Naive thymus-derived CD4-positive, alpha-beta T cell (primary cell): ENCODE data around the gene CD276. TPM values are rescaled to one million over a fixed set of nuclear protein-coding genes. Genes with fewer than 3 reads are reported as not detected.

Source experiments
- ATAC-seq: fragments of 150-1000 bp; cut with Tn5 transposase; 2 replicates; pipeline ENCODE4 v1.10.0; 2021; ENCODE audit warnings: mild to moderate bottlenecking, moderate library complexity
- CTCF ChIA-PET: fragments of 350-600 bp; sonication (Branson Sonifier 250); formaldehyde crosslinking; loops from one replicate; lab custom pipeline; 2021; ENCODE audit warnings: antibody characterized with exemption; lab: Charles Lee
- POLR2A ChIA-PET: fragments of 350-600 bp; sonication (Branson Sonifier 250); formaldehyde crosslinking; loops from one replicate; lab custom pipeline; 2021; ENCODE audit warnings: antibody characterized with exemption, inconsistent platforms; lab: Charles Lee
- DNase-seq, 9 donors: peaks; one replicate each; pipeline versions ENCODE4 v3.0.0 to v3.0.0-alpha.2; 2020 to 2022; ENCODE audit warnings: mixed read lengths in 1 of 9
- H3K27ac ChIP-seq: one replicate; pipeline ENCODE4 v1.7.0; 2013; ENCODE audit warnings: mild to moderate bottlenecking, low read depth, low read length, moderate library complexity
- H3K27me3 ChIP-seq, 2 donors: one replicate each; pipeline ENCODE4 v1.7.0; 2013; ENCODE audit warnings: low read length in 2 of 2, mild to moderate bottlenecking in 2 of 2, moderate library complexity in 2 of 2; ENCODE audit not compliant: control insufficient read depth in 2 of 2, insufficient read depth in 2 of 2
- H3K36me3 ChIP-seq, 3 experiments: 1 replicate in 2 of 3; 2 replicates in 1 of 3; pipeline ENCODE4 v1.7.0; 2013; ENCODE audit warnings: low read length in 3 of 3, mild to moderate bottlenecking in 3 of 3, moderate library complexity in 1 of 3; ENCODE audit not compliant: insufficient read depth in 3 of 3, control insufficient read depth in 2 of 3
- H3K4me1 ChIP-seq, 2 donors: one replicate each; pipeline ENCODE4 v1.7.0; 2013; ENCODE audit warnings: low read length in 2 of 2, mild to moderate bottlenecking in 2 of 2, moderate library complexity in 1 of 2; ENCODE audit not compliant: control insufficient read depth in 2 of 2, insufficient read depth in 2 of 2
- H3K4me3 ChIP-seq: 2 replicates; pipeline ENCODE4 v1.7.0; 2013; ENCODE audit warnings: mild to moderate bottlenecking, low read length
- H3K9me3 ChIP-seq, 3 experiments: 1 replicate in 2 of 3; 2 replicates in 1 of 3; pipeline ENCODE4 v1.7.0; 2013; ENCODE audit warnings: low read length in 3 of 3; ENCODE audit not compliant: control insufficient read depth in 2 of 3
- H3K27ac Mint-ChIP-seq, 9 donors: one replicate each; pipeline ENCODE4 v1.8.0; 2020 to 2022; ENCODE audit warnings: mixed read lengths in 9 of 9, mild to moderate bottlenecking in 8 of 9, moderate library complexity in 5 of 9, inconsistent platforms in 2 of 9
- H3K27me3 Mint-ChIP-seq, 5 donors: one replicate each; pipeline ENCODE4 v1.8.0; 2021 to 2022; ENCODE audit warnings: mixed read lengths in 5 of 5, mild to moderate bottlenecking in 1 of 5
- H3K36me3 Mint-ChIP-seq, 5 donors: one replicate each; pipeline ENCODE4 v1.8.0; 2020 to 2022; ENCODE audit warnings: mixed read lengths in 5 of 5, mild to moderate bottlenecking in 3 of 5, inconsistent platforms in 1 of 5
- H3K4me1 Mint-ChIP-seq, 7 donors: one replicate each; pipeline ENCODE4 v1.8.0; 2020 to 2022; ENCODE audit warnings: mixed read lengths in 7 of 7, mild to moderate bottlenecking in 3 of 7, inconsistent platforms in 1 of 7
- H3K4me3 Mint-ChIP-seq, 10 donors: one replicate each; pipeline ENCODE4 v1.8.0; 2020 to 2022; ENCODE audit warnings: mild to moderate bottlenecking in 10 of 10, mixed read lengths in 10 of 10, moderate library complexity in 6 of 10, inconsistent platforms in 2 of 10
- H3K9me3 Mint-ChIP-seq, 11 donors: one replicate each; pipeline ENCODE4 v1.8.0; 2020 to 2022; ENCODE audit warnings: mixed read lengths in 11 of 11, mild to moderate bottlenecking in 4 of 11, inconsistent platforms in 1 of 11, moderate library complexity in 1 of 11
- intact Hi-C, 2 donors: fragments of 100-400 bp; cut with micrococcal nuclease; formaldehyde crosslinking; loops; one replicate each; pipeline ENCODE4 v1.15.1; 2023
- polyA plus RNA-seq, 2 donors: library from polyadenylated mRNA; unstranded; fragments of 300-500 nt; fragmentation: Illumina TruSeq; gene quantifications; one replicate each; pipeline ENCODE4 v1.2.3, GENCODE V29; 2021
- total RNA-seq, 6 experiments: library from RNA in 5 of 6; stranded (reverse) in 5 of 6; gene quantifications; 1 replicate in 5 of 6; 2 replicates in 1 of 6; pipeline ENCODE4 v1.2.3 and lab custom pipeline; 2021 to 2026

The CD276 gene
- total and polyA plus RNA-seq, 7 experiments from 2014 or later = 0.76 to 2.7 (median 1.9) TPM; not detected in 4

DNA sequence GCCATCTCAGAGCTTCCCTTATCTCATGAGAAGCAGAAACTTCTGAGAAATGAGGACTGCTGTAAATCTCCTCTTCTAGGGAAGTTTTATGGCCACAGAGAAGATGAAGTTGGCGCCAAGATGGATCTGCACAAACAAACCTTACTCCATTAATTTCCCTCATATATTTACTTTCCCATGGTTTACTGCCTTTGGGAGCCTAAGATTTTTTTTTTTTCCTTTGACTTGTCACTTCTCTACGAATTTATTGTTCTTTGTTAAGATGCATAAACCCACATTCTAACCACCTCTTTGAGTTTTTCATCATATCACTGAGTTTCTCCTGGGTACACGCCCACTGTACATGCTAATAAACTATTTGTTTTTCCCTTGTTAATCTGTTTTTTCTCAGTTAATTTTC is 29.5 kb upstream of the CD276 start:
- H3K27me3 ChIP-seq = peaks cover 0 to under 1% of the 10 kb centered on the region in 2 donors
- ATAC-seq = no peak
- Mint-ChIP-seq H3K4me3 (no peak overlapping the region), H3K4me1 (peaks cover 0 to 7% (median under 1%) of the 10 kb centered on the region in 7 donors), H3K9me3 (peaks cover 0 to 13% (median 1%) of the 10 kb centered on the region in 11 donors), H3K27ac (no peak overlapping the region), H3K27me3 (peaks cover 18 to 51% (median 45%) of the 10 kb centered on the region in 5 donors), H3K36me3 (peaks cover 0 to 4% (median 0%) of the 10 kb centered on the region in 5 donors)
- intact Hi-C loops = no loop called here
- CTCF ChIA-PET = no interaction called here
- no peaks in the 10 kb centered on the region for H3K4me1 ChIP-seq
- no peaks in the 10 kb centered on the region for H3K9me3 ChIP-seq
- no peak for DNase-seq
- H3K36me3 ChIP-seq = no peaks in the 10 kb centered on the region
- H3K27ac ChIP-seq = no peak overlapping the region
- H3K4me3 ChIP-seq = no peak overlapping the region
- POLR2A ChIA-PET = no interaction called here

DNA sequence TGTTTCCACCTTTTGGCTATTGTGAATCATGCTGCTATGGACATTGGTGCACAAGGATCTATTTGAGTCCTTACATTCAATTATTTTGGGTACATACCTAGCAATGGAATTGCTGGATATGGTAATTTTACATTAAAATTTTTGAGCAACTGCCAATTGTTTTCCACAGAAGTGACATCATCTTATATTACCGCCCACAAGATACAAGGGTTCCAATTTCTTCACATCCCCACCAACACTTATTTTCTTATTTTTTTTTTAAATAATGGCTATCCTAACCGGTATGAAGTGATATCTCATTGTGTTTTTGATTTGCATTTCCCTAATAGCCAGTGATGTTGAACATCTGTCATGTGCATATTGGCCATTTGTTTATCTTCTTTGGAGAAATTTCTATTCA is 28.5 kb upstream of the CD276 start:
- Mint-ChIP-seq H3K4me3 (no peak overlapping the region), H3K27me3 (peaks cover 22 to 50% (median 44%) of the 10 kb centered on the region in 5 donors), H3K9me3 (peaks cover 0 to 13% (median 1%) of the 10 kb centered on the region in 11 donors), H3K4me1 (peaks cover 3 to 11% (median 6%) of the 10 kb centered on the region in 7 donors), H3K36me3 (peaks cover 0 to 4% (median 0%) of the 10 kb centered on the region in 5 donors), H3K27ac (no peak overlapping the region)
- ATAC-seq (no peak), DNase-seq (no peak)
- H3K4me1 ChIP-seq = no peaks in the 10 kb centered on the region
- H3K36me3 ChIP-seq = no peaks in the 10 kb centered on the region
- POLR2A ChIA-PET = no interaction called here
- no peak overlapping the region for H3K27ac ChIP-seq
- intact Hi-C loops = no loop called here
- CTCF ChIA-PET = no interaction called here
- no peak overlapping the region for H3K4me3 ChIP-seq
- H3K27me3 ChIP-seq = peaks cover 0 to 5% of the 10 kb centered on the region in 2 donors
- no peaks in the 10 kb centered on the region for H3K9me3 ChIP-seq

GRCh38 chr15:73658645-73659044 is 25.5 kb upstream of the CD276 start:
- peaks cover 0 to 12% (median 6%) of the 10 kb centered on the region in 7 donors for H3K4me1 Mint-ChIP-seq
- no peak overlapping the region for H3K4me3 Mint-ChIP-seq
- Histone ChIP-seq H3K36me3 (no peaks in the 10 kb centered on the region), H3K4me3 (no peak overlapping the region), H3K27ac (no peak overlapping the region), H3K9me3 (no peaks in the 10 kb centered on the region), H3K4me1 (no peaks in the 10 kb centered on the region), H3K27me3 (peaks cover 0 to 5% of the 10 kb centered on the region in 2 donors)
- H3K9me3 Mint-ChIP-seq = peaks cover 0 to 12% (median 4%) of the 10 kb centered on the region in 11 donors
- peaks cover 0 to 8% (median 0%) of the 10 kb centered on the region in 5 donors for H3K36me3 Mint-ChIP-seq
- H3K27me3 Mint-ChIP-seq = peaks cover 28 to 53% (median 45%) of the 10 kb centered on the region in 5 donors
- intact Hi-C loops = no loop called here
- CTCF ChIA-PET = no interaction called here
- DNase-seq (no peak), ATAC-seq (no peak)
- POLR2A ChIA-PET = no interaction called here
- no peak overlapping the region for H3K27ac Mint-ChIP-seq

GRCh38 chr15:73660455-73660854 is 23.7 kb upstream of the CD276 start:
- H3K9me3 ChIP-seq = no peaks in the 10 kb centered on the region
- H3K4me1 ChIP-seq = no peaks in the 10 kb centered on the region
- H3K27ac ChIP-seq = no peak overlapping the region
- ChIA-PET POLR2A (no interaction called here), CTCF (no interaction called here)
- Mint-ChIP-seq H3K9me3 (peaks cover 0 to 19% (median 4%) of the 10 kb centered on the region in 11 donors), H3K4me1 (peaks cover 0 to 12% (median 6%) of the 10 kb centered on the region in 7 donors), H3K36me3 (peaks cover 0 to 8% (median 0%) of the 10 kb centered on the region in 5 donors), H3K4me3 (no peak overlapping the region), H3K27me3 (peaks cover 24 to 51% (median 43%) of the 10 kb centered on the region in 5 donors), H3K27ac (no peak overlapping the region)
- no peaks in the 10 kb centered on the region for H3K36me3 ChIP-seq
- ATAC-seq (no peak), DNase-seq (no peak)
- H3K27me3 ChIP-seq = peaks cover 0 to 5% of the 10 kb centered on the region in 2 donors
- no peak overlapping the region for H3K4me3 ChIP-seq
- intact Hi-C loops = no loop called here

DNA sequence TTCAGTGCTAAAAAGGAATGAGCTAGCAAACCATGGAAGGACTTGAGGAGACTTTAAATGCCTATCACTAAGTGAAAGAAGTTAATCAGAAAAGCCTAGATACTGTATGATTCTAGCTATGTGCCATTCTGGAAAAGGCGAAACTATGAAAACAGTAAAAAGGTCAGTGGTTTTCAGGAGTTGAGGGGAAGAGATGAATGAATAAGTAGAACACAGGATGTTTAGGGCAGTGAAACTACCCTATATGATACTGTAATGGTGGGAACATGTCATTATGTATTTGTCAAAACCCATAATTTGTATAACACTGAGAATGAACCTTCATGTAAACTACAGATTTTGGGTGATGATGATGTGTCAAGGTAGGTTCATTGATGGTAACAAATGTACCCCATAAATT is 9.6 kb upstream of the CD276 start:
- no peak for DNase-seq
- ChIA-PET POLR2A (interaction anchor here (0.7 kb wide), 1 partner anchor 12 kb away, joined by 4 read pairs; no protein-coding TSS in a partner anchor), CTCF (no interaction called here)
- H3K9me3 ChIP-seq = no peaks in the 10 kb centered on the region
- no peak overlapping the region for H3K4me3 ChIP-seq
- H3K27ac ChIP-seq = no peak overlapping the region
- peaks cover 0 to 9% (median 0%) of the 10 kb centered on the region in 7 donors for H3K4me1 Mint-ChIP-seq
- no peak overlapping the region for H3K27ac Mint-ChIP-seq
- intact Hi-C loops = no loop called here
- H3K27me3 ChIP-seq = peaks cover 3 to 5% of the 10 kb centered on the region in 2 donors
- no peaks in the 10 kb centered on the region for H3K4me1 ChIP-seq
- ATAC-seq = no peak
- H3K4me3 Mint-ChIP-seq = no peak overlapping the region
- peaks cover 0 to 3% (median 0%) of the 10 kb centered on the region in 11 donors for H3K9me3 Mint-ChIP-seq
- no peaks in the 10 kb centered on the region for H3K36me3 ChIP-seq
- peaks cover 22 to 28% (median 27%) of the 10 kb centered on the region in 5 donors for H3K27me3 Mint-ChIP-seq
- H3K36me3 Mint-ChIP-seq = no peaks in the 10 kb centered on the region

GRCh38 chr15:73677146-73677607 is 7.0 kb upstream of the CD276 start:
- ChIA-PET CTCF (interaction anchor here (0.7 to 2.9 kb wide), 9 partner anchors 9 to 41 kb away, joined by 3 to 60 read pairs (median 4); no protein-coding TSS in a partner anchor), POLR2A (interaction anchor here (0.6 to 0.7 kb wide), 2 partner anchors 22 to 50 kb away, joined by 3 read pairs; no protein-coding TSS in a partner anchor)
- no peaks in the 10 kb centered on the region for H3K4me1 ChIP-seq
- H3K36me3 ChIP-seq = no peaks in the 10 kb centered on the region
- peak in 8 of 9 donors; percentile 14 to 56 (median 44) for DNase-seq
- peaks cover 0 to 5% of the 10 kb centered on the region in 2 donors for H3K27me3 ChIP-seq
- intact Hi-C loops = loop anchor here (1.0 kb wide), 1 partner anchor 23 kb away; no protein-coding TSS in a partner anchor
- no peaks in the 10 kb centered on the region for H3K36me3 Mint-ChIP-seq
- ATAC-seq = no peak
- no peak overlapping the region for H3K4me3 ChIP-seq
- peaks cover 15 to 32% (median 21%) of the 10 kb centered on the region in 5 donors for H3K27me3 Mint-ChIP-seq
- peaks cover 0 to 9% (median 0%) of the 10 kb centered on the region in 7 donors for H3K4me1 Mint-ChIP-seq
- no peaks in the 10 kb centered on the region for H3K9me3 ChIP-seq
- no peak overlapping the region for H3K27ac ChIP-seq
- no peaks in the 10 kb centered on the region for H3K9me3 Mint-ChIP-seq
- no peak overlapping the region for H3K27ac Mint-ChIP-seq
- H3K4me3 Mint-ChIP-seq = no peak overlapping the region
